ENCODE results near the gene TMED9.
"Not testable (repeated sequence)": the region's sequence is repeated elsewhere in the genome, so short reads cannot be mapped to it uniquely, and the experiment has no call there.

TMED9 gene

GRCh38 chr5:177611446-177612214 is 19.6 kb downstream of the TMED9 start:
- DNase-seq (ENCODE audit: low read depth, low spot score) = no peak
- TF ChIP-seq CTCF (IDR thresholded peaks at IDR 0.05; ENCODE audit: low read depth, low read length) = no peak
- no peak overlapping the region for H3K4me3 ChIP-seq (ENCODE audit: low read depth, low read length)
- in situ Hi-C loops (cut with HindIII; ENCODE audit: low sequenced_read_pairs) = no loop called here

GRCh38 chr5:177612215-177612673 is 20.2 kb downstream of the TMED9 start:
- TF ChIP-seq CTCF (IDR thresholded peaks at IDR 0.05; ENCODE audit: low read depth, low read length) = no peak
- in situ Hi-C loops (cut with HindIII; ENCODE audit: low sequenced_read_pairs) = no loop called here

DNA sequence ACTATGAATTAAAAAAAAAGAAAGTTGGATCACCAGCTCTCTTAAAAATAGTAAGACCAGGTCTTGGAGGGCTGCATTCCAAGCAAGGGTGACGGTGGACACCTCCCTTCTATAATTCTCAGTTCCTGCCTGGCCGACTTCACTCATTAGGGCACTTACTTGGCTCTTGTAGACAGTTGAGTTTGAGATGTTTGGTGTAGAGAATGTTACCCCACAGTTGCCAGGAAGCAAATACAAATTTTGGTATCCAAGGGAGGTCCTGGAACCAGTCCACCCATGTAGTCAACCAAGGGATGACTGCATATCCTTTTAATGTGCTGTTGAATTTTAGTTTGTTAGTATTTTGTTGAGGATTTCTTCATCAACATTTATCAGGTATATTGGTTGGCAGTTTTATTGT is 28.6 kb downstream of the TMED9 start:
- no peak overlapping the region for H3K4me3 ChIP-seq (ENCODE audit: low read depth, low read length)
- no peak for TF ChIP-seq CTCF (IDR thresholded peaks at IDR 0.05; ENCODE audit: low read depth, low read length)
- DNase-seq (ENCODE audit: low read depth, low spot score) = no peak
- in situ Hi-C loops (cut with HindIII; ENCODE audit: low sequenced_read_pairs) = no loop called here

More at GRCh38 chr5:177612215-177612673, 20.2 kb downstream of the TMED9 start:
- H3K4me3 ChIP-seq (ENCODE audit: low read depth, low read length) = no peak overlapping the region
- no peak for DNase-seq (ENCODE audit: low read depth, low spot score)

GRCh38 chr5:177624172-177624571 is 32.2 kb downstream of the TMED9 start:
- H3K4me3 ChIP-seq (ENCODE audit: low read depth, low read length); DNase-seq (ENCODE audit: low read depth, low spot score); in situ Hi-C loops (cut with HindIII; ENCODE audit: low sequenced_read_pairs): not testable (repeated sequence)

- DNase-seq (ENCODE audit: low read depth, low spot score); H3K4me3 ChIP-seq (ENCODE audit: low read depth, low read length); in situ Hi-C loops (cut with HindIII; ENCODE audit: low sequenced_read_pairs): not testable (repeated sequence)
These were observed 38.2 kb downstream of the TMED9 start for GRCh38 chr5:177630186-177630585.

DNA sequence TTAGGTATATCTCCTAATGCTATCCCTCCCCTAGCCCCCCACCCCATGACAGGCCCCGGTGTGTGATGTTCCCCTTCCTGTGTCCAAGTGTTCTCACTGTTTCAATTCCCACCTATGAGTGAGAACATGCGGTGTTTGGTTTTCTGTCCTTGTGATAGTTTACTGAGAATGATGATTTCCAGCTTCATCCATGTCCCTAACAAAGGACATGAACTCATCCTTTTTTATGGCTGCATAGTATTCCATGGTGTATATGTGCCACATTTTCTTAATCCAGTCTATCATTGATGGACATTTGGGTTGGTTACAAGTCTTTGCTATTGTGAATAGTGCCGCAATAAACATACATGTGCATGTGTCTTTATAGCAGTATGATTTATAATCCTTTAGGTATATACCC is 42.9 kb downstream of the TMED9 start:
- H3K4me3 ChIP-seq (ENCODE audit: low read depth, low read length); in situ Hi-C loops (cut with HindIII; ENCODE audit: low sequenced_read_pairs); DNase-seq (ENCODE audit: low read depth, low spot score): not testable (repeated sequence)

DNA sequence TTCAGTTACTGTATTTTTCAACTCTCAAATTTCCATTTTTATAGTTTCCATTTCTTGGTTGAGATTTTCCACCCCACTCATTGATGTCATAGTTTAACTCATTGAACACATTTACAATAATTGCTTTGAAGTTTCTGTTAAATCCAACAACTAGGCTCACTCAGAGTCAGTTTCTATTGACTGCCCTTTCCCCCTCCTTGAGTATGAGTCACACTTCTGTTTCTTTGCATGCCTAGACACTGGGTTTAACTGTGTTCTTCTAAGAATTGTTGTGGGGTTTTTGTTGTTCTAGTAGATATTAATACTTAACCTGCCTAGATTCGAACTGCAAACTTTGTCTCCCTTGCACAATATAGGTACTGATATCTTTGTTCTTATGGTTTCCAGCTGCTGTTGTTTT is 53.5 kb downstream of the TMED9 start:
- DNase-seq (ENCODE audit: low read depth, low spot score); H3K4me3 ChIP-seq (ENCODE audit: low read depth, low read length); in situ Hi-C loops (cut with HindIII; ENCODE audit: low sequenced_read_pairs): not testable (repeated sequence)
